Measurements from ENCODE around the gene UBA5. TPM values are rescaled to one million over a fixed set of nuclear protein-coding genes. Genes with fewer than 3 reads are reported as not detected.

The UBA5 gene
- total RNA-seq, 4 donors from 2014 or later, result 44.8 to 53.1 (median 47.8) TPM

GRCh38 chr3:132654190-132654589 lies 5.9 kb upstream of the UBA5 start:
- DNase-seq, result no peak
- Histone ChIP-seq H3K9me3 (no peaks in the 10 kb centered on the region), H3K4me1 (peaks cover 0 to 32% (median 2%) of the 10 kb centered on the region in 4 donors), H3K36me3 (no peaks in the 10 kb centered on the region), H3K27me3 (no peaks in the 10 kb centered on the region), H3K4me3 (no peak overlapping the region), H3K27ac (peak overlapping the region in 2 of 4 donors; percentile 49 to 72)
- TF ChIP-seq CTCF (IDR thresholded peaks at IDR 0.05) (no peak), POLR2A (IDR thresholded peaks at IDR 0.05) (no peak)

- Histone ChIP-seq H3K36me3 (no peaks in the 10 kb centered on the region), H3K9me3 (no peaks in the 10 kb centered on the region), H3K4me1 (peaks cover 0 to 32% (median 2%) of the 10 kb centered on the region in 4 donors), H3K4me3 (no peak overlapping the region), H3K27me3 (no peaks in the 10 kb centered on the region), H3K27ac (peak overlapping the region in 2 of 4 donors; percentile 49 to 72)
- TF ChIP-seq CTCF (IDR thresholded peaks at IDR 0.05), result no peak
- no peak for TF ChIP-seq POLR2A (IDR thresholded peaks at IDR 0.05)
- no peak for DNase-seq
These were observed 5.4 kb upstream of the UBA5 start for GRCh38 chr3:132654721-132655120.

- Histone ChIP-seq H3K27ac (peak overlapping the region in 2 of 4 donors; percentile 49 to 72), H3K9me3 (no peaks in the 10 kb centered on the region), H3K36me3 (no peaks in the 10 kb centered on the region), H3K4me1 (peaks cover 0 to 32% (median 2%) of the 10 kb centered on the region in 4 donors), H3K27me3 (no peaks in the 10 kb centered on the region), H3K4me3 (no peak overlapping the region)
- no peak for DNase-seq
- no peak for TF ChIP-seq POLR2A (IDR thresholded peaks at IDR 0.05)
- no peak for TF ChIP-seq CTCF (IDR thresholded peaks at IDR 0.05)
These were observed 4.7 kb upstream of the UBA5 start for GRCh38 chr3:132655471-132655870.

GRCh38 chr3:132657869-132658747 lies 2.0 kb upstream of the UBA5 start:
- H3K36me3 ChIP-seq, result no peaks in the 10 kb centered on the region
- no peaks in the 10 kb centered on the region for H3K9me3 ChIP-seq
- H3K4me1 ChIP-seq, result peaks cover 0 to 52% (median 5%) of the 10 kb centered on the region in 4 donors
- no peaks in the 10 kb centered on the region for H3K27me3 ChIP-seq
- H3K4me3 ChIP-seq, result peak overlapping the region in 2 of 4 donors; percentile 66 to 92
- no peak for DNase-seq
- H3K27ac ChIP-seq, result peak overlapping the region in 2 of 4 donors; percentile 48 to 88
- TF ChIP-seq POLR2A (IDR thresholded peaks at IDR 0.05) (no peak), CTCF (IDR thresholded peaks at IDR 0.05) (no peak)

GRCh38 chr3:132659000-132659364 lies 1.1 kb upstream of the UBA5 start:
- peaks cover 0 to 60% (median 5%) of the 10 kb centered on the region in 4 donors for H3K4me1 ChIP-seq
- no peaks in the 10 kb centered on the region for H3K9me3 ChIP-seq
- no peak for DNase-seq

More at GRCh38 chr3:132659000-132659364, 1.1 kb upstream of the UBA5 start:
- H3K36me3 ChIP-seq, result no peaks in the 10 kb centered on the region
- peak overlapping the region; percentile 66 to 92 (median 86) for H3K4me3 ChIP-seq
- TF ChIP-seq POLR2A (IDR thresholded peaks at IDR 0.05), result no peak
- TF ChIP-seq CTCF (IDR thresholded peaks at IDR 0.05), result no peak
- no peaks in the 10 kb centered on the region for H3K27me3 ChIP-seq
- H3K27ac ChIP-seq, result peak overlapping the region; percentile 88 to 95 (median 91)

Measured in Peyer's patch (tissue), 4 donors.